Right hindlimb (tissue), 1 donor: ENCODE measurements around the gene NKX2-2.

Source experiments
- DNase-seq: peaks from one replicate; pipeline ENCODE4 v3.0.0-alpha.2; 2018

NKX2-2 gene

DNA sequence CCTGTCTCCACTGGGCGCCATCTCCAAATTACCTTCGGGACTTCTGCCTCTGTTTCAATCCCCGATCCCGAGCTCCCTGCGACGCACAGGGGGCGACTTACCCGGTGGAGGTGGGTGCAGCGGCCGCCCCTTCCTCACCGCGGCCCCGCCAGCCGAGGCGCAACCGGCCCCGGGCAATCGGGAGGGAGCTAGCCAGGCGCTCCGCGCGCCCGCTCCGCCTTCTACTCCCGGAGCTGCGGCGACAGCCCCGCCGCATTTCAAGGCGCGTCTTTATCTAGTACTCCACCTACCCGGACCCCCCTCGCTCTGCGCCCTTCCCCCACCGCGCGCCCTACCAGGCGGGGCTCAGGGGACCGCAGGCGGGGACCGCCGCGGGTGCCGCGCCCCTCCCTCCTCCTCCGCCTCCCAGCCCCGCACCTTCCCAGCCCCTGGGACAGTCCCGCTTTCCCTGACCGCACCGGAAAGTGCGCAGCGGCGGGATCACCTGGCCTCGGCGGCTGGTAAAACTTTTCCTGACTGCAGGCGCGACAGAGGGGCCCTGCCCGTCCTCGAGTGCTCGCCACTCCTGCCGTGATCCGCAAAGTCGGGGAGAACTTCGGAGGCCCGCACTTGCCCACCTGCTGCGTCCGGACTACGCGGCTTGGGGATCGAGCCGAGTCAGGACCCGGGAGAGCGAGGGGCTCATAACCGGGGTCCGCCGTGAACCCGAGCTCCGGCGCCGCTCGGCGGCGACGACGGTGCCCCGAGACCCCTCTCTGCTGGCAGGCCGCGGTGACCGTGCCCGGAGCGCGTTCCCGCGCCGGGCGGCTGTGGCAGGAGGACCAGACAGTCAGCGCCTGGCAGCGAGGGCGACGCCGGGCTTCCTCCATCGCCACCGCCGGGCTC lies 8.0 kb upstream of the NKX2-2 start:
- DNase-seq = no peak

DNA sequence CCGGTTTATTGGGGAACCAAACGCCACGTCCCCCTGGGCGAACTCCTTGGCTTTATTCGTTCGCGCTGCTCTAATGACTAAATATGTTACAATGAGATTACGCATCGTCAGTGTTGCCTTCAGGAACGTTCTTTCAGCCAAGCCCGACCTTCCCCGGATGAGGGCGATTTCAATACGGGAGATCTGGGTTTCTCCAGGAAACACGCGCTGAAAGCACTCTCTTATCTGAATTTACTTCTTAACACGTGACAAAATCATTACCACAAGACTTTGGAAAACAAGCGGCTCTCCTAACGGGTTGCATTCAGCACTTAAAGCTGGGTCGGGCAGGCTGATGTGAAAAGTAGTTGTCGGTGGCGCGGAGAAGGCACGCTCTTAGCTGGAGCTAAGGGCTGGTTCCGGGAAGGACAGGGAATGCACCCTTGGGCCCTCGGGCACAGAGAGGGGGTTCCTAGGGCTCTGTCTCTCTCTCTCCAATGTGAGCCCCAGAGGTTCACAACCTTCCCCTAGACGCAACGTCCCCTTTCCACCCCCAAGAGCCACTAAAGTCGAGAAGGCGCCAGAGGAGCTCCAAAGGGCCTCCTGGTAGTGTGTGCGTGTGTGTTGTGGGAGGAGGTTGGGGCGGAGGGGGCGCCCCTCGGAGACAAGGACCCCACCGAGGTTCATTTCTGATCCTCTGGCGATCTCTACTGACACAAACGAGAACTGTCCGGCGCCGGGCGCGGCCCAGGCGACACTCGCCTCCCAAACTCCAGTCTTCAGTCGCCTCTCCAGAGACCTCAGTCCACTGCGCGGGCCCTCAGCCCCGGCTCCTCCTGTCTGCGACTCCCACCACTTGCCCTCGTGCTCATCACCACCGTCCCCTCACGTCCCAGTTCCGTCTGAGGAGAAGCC lies 7.1 kb upstream of the NKX2-2 start:
- no peak for DNase-seq

DNA sequence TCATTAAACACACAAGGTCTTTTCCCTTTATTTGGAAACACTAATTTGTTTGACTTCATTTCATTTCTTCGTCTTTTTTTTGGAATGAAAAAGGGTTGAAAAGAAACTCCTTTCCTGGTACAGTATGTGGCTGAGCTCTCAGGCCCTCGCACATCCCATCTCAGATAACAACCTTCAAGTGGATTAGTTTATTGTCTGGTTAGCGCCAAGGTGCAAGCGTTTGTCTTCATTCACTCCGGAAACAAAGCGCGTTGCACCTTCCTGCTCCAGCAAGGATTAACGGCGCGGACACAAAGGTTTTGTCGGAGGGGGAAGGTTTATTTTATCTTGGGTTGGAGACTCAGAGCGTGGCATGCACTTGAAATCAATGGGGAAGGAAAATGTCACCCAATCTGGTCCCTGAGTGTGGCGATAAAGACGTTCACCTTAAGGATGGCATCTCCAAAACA lies 5.3 kb upstream of the NKX2-2 start:
- no peak for DNase-seq

DNA sequence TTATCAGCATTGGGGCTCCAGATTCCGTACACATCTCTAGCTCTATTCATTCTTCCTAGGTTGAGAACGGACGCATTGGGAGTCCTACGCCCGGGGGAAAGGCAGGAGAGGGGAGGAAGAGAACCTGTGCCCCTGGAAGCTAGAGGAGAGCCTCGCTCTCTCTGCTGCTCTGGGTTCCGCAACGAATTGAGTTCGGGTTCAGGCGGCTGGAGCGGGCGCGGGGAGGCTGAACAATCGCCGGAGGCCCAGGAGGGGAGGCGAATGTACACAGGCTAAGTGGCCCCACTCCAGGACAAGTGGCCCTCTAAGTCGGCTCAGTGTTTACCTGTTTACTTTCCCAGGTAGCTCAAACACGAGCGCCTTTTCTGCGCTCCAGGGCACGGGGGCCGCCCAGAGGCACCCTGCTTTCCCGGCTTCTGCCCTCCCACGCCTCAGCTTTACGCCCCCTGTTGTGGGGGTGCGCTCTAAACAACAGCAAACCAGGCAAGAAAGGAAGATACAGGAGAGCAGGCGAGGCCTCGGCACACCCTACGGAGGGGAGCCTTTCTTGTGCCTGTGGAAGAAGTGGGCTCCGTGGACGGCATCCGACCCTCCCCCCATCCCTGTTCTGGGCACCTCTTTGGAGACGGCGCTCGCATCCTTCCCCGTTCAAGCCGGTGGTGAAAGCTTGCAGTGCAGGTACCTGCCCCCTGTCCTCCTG lies 4.6 kb upstream of the NKX2-2 start:
- DNase-seq = no peak

DNA sequence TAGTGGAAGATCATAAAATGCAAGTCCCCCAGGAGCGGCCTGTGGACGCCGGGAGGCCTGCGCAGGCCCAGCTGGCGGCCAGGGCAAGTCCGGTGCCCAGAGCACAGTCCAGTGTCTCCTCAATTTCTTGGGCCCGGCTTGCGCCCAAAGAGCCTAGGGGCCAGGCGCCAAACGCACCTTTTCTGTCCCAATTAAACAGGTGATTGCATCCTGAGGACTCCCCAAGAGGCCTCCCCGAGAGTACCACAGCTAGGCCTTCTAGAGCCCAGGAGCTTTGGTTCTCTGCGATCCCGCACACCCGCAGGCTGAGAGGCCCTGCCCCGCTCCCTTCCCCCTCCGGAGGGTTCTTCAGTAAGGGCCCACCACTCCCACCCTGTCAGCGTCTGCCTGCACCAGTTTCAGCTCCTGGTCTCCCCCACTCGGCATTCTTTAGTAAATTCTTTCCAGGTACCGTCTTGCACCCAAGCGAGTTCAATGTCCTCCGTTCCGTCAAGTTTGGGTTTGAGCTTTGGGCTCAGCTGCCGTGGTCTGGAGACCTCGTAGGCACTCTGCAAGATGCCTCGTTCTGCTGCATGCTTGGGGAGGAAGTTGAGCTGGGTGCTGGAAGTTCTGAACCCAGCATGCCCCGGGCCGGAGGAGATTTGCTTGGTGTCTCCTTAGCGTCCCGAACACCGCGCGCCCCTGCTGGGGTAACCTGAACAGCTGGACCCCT lies 3.9 kb upstream of the NKX2-2 start:
- no peak for DNase-seq

DNA sequence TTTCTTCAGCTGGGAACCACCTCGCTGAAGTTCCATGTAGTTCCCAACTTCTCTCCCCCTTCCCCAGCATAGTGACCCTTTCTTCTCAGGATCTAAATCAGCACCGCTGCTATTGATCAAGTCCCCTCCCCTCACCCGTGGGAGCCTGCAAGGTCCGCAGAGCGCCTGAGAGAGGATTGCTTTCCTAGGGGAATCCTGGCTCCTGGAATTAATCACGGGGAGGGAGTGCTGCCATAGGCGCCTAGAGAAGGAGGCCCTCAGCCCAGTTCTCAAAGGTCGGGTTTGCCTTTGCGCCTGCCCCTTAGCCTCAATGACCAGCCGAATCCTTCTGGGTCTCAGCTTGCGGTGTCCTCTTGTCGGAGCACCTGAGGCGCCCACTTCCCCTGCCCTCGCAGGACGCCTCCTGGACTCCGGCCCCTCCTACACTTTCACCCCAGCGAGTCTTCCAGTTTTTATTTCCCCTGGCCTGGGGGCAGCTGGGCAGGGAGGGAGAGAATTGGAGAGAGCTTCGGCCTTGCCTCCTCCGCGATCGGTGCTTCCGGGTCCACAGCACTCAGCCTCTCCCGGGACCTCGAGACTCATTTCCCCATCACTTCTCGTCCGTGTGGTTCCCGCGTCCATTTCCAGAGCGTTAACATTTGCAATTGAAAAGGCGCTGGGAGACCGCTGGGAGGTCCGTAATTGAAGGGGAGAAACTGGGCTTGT lies 3.1 kb upstream of the NKX2-2 start:
- DNase-seq = no peak

DNA sequence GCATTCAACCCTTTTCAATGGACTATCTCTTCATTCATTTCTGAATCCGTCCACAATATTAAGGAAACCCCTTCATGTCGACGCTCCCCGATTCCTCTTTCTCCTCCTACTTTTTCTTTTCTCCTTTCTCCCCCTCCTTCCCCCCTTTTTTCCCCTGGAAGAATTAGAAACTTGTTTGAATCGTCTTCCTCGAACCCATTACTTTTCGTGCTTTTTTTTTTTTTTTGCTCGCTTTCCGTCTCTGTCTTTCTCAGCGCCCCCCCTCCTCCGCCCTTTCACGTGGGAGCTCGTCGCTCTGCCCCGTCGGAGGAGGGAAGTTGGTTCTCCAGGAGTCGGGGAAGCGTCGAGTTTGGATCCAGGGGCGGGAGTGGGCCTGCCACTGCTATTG lies 2.3 kb upstream of the NKX2-2 start:
- no peak for DNase-seq

DNA sequence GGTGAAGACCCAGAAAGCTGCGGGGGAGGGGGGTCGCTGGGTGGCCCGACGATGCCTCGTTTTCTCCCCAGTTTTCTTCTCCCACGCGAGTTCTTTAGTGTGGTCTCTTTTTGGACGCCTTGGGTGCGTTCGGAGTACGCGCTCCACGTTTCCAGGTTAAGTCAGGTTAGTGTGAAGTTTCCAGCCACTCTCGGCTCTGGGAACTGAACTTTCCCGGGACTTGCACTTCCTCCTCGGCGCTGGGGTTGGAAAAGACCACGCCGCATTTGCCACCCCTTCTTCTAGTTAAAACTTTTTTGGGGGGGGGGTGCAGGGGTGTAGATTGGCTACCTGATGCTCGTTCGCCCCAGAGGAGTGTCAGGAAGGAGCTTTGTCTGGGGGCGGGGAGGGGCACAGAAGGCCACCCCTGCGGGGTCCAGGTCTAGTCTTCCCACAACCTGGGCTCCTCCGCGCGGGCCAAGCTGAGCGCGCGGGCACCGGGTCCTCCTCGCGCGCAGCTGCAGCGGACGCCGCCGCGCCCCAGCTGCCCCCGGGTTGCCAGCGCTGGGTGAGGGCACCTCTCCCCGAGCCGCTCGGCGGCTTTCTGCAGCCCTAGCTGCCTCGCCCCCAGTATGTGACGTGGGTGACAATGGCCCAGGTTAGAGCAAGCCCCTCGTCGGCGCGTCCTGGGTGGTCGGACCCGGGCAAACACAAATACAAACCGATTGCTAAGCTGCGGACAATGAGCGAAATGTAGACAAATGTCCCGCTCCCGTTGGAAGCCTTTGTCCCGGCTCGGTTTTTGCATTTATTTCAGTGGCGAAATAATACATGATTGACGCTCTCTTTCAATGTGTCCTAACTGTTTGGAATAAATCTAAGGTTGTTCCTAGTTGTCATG lies 1.7 kb upstream of the NKX2-2 start:
- DNase-seq = no peak

DNA sequence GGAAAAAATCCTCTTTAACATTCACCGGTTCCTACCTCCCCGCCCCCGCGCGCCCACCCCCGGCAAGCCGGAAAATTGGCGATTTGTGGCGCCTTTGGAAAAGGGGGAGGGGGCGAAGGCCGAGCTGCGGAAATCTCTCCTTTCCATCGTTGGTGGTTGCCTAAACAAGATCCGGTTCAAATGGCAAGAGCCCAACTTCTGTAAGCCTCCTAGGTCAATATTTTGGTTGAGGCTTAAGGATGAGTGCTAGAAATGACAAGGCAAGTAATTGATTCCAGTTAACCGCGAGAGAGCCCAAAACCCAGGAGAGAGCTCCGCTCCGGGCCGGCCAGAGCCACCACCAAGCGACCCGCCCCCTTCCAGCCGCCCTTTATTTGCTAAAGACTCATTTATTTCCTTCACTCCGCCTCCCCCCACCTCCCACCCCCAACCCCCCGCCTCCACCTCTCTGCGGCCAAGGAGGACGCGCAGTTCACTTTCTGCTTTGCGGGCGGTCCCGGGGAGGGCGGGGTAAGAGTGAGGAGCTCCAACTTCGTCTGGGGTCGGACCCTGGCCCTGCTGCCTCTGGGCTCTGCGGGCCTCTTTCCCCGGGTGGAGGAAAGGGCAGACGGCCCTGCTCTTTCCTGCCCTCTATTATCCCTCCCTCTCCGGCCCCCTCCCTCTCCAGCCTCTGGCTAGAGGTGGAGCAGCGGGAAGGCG lies 838 bp upstream of the NKX2-2 start:
- no peak for DNase-seq

DNA sequence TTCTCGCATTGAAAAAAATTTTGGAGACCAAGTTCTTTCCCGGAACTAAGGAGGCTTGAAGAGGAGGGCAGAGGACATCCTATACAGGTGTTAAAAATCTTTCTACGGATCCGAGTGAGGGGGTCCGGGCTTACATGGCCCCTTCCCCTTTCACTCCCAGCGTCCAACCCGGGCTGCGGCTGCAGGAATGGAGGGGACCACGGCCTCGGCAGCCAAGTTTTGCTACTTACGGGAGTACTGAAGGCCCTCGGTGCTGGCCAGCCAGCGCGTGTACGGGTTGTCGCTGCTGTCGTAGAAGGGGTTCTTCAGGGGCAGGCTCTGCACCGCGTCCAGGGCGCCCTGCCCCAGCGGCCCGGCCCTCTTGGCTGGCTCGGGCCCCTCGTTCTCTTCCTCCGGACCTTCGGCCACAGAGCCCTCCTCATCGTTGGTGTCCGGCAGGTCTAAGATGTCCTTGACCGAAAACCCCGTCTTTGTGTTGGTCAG lies 642 bp downstream of the NKX2-2 start:
- no peak for DNase-seq

DNA sequence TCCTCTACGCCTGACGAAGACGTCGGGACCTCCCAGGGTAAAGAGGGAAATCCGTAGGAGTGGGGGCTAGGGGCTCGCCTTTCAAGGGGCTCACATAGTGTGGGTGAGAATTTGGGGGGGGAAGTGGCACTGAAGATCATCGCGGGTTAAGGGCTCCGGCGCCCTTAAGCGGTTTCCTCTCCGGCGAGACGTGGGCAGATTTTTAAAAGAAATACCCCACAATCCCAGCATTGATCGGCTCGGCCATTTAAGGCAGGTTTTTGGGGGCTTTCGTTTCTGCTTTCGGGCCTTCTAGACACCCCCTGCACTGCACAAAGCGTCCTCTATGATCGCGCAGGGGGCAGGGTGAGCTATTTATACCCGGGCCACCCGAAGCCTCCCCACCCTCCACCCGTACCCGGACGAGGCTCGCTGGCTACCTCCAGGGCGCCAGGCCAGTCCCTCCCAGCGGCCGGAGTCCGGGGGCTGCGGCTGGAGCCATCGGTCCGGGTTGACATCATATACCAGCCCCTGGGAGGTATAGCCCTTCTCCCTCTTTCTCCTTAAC lies 1.2 kb downstream of the NKX2-2 start:
- no peak for DNase-seq

DNA sequence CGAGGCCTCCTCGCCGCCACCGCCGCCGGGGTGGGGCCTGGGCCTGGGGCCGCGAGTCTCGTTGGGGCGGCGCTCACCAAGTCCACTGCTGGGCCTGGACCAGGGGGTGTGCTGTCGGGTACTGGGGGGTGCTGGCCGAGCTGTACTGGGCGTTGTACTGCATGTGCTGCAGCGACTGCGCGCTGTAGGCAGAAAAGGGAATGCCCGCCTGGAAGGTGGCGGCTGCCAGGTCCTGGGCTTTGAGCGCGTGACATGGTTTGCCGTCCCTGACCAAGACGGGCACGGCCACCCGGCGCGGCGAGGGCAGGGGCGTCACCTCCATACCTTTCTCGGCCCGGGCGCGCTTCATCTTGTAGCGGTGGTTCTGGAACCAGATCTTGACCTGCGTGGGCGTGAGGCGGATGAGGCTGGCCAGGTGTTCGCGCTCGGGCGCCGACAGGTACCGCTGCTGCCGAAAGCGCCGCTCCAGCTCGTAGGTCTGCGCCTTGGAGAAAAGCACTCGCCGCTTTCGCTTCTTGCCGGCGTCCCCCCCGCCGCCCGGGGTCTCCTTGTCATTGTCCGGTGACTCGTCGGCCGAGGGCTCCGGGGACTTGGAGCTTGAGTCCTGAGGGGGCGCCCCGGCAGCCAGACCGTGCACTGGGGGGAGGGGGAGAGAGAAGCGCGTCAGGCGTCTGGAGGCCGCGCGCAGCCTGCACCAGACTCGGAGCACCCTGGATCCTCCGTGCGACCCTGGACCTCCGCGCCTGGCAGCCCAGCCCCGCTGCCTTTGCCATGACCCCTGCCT lies 1.8 kb downstream of the NKX2-2 start:
- no peak for DNase-seq

DNA sequence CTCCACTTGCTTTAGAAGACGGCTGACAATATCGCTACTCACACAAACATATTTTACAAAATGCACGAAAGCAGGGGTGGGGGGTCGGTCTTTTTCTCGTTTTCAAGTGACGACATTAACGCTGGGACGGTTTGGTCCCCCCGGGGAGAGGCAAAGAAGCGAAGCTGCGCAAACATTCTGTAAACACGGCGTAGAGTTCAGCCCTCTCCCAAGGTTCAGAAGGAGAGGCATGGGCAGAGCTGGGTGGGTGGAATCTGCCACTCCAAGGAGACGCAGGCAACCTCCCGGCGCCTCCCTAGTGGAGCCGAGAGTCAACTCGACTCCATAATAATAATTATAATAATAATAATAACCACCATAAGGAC lies 2.4 kb downstream of the NKX2-2 start:
- no peak for DNase-seq

DNA sequence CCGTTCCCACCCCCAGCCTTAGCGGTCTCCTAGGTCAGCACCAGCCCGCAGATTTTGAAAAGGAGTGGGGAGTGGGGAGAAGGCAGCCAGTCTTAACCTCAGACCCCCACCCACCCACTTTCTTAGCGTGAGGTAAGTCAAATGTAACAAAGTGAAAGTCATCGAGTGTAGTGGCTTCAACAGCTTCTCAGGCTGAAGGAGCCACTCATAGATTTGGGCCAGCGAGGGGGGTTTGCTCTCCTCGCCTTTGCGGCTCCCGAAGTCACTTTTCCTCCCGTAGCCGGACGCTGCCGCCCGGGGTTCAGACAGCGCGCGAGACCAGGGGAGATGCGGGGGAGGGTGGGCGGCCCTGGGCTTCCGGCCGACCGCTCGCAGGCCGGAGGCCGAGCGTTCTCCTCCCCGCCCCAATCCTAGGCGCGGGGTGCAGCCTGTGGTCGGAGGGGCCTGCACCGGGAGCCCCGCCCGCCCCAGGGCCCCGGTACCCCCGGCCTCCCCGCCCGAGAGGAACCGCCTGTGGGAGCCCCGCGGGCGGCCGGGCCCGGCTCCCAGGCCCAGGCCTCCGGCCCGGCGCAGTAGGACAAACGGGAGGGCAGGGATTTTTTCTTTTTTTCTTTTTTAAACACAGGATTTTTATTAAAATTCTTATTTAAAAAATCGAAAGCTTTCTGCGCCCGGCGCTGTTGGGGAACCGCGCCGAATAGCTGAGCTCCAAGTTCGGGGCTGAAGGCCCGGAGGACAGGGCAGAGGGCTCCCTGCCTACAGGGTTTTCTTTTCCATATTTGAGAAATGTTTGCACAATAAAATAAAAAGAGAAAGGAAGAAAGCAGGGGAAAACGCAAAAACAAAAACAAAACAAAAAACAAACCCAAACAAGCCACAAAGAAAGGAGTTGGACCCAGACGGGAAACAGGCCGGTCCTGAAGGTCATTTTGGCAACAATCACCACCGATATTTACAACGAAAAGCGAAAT lies 3.2 kb downstream of the NKX2-2 start:
- no peak for DNase-seq

DNA sequence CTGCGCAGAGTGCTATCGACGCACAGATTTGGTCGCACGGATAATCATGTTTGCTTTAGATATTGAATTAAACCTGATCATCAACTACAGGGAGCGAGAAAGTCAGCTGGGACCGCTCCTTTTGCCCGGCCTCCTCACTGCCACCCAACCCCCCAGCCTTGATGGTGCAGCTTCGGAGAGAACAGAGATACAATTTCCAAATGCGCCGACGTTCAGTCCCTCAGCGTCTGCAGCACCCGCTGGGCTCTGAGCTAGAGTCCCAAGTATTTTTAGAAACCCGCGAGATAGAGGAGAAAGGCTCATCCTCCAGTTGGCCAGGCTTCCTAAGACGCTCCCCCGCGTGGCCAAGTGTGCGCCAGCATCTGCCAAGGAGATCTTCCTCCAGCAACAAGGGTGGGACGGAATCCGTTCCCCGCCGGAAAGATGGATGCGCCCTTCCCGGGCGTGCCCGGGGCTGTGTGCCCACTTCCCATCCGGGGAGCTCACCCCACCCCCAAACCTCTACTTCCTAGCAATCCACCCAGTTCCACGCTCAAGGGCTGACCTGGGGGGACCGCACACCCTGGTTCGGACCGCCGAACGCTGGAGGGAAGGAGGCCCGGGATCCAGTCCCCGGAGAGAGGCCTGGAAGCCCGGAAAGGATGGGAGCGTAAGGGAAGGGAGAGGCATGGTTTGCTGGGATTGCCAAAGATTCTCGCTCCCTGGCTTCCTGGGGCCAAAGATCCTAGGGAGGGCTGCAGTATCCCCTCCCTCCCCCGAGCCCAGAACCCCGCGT lies 4.1 kb downstream of the NKX2-2 start:
- no peak for DNase-seq

DNA sequence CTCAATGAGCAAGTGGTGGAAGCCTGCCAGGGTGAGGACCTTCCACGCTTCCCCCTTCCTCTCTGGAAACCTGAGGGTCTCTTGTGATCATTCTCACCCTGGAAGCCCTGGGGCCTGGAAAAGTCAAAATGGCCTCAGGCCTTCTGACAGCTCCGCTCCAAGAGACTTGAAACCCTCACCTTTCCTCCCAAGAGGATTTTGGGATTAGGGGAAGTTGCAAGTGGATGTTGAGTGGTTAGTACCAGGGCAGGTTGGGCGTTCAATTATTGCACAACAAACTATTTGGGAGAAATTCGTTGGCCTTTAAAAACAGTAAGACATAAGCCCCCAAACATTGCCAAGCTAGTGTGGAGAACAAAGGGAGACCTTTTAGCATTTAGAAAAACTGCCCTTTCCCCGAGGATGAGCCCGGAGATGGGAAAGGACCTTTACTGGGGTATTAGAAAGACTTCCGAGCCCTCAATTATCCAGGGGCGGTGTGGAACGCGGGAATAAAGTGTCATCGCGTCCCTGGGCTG lies 4.7 kb downstream of the NKX2-2 start:
- DNase-seq = no peak
